ENCODE results near the gene STAC. TPM values are rescaled to one million over a fixed set of nuclear protein-coding genes. Genes with fewer than 3 reads are reported as not detected.

The STAC gene
- total and polyA plus RNA-seq, 4 donors, result 0.21 to 0.56 (median 0.39) TPM

DNA sequence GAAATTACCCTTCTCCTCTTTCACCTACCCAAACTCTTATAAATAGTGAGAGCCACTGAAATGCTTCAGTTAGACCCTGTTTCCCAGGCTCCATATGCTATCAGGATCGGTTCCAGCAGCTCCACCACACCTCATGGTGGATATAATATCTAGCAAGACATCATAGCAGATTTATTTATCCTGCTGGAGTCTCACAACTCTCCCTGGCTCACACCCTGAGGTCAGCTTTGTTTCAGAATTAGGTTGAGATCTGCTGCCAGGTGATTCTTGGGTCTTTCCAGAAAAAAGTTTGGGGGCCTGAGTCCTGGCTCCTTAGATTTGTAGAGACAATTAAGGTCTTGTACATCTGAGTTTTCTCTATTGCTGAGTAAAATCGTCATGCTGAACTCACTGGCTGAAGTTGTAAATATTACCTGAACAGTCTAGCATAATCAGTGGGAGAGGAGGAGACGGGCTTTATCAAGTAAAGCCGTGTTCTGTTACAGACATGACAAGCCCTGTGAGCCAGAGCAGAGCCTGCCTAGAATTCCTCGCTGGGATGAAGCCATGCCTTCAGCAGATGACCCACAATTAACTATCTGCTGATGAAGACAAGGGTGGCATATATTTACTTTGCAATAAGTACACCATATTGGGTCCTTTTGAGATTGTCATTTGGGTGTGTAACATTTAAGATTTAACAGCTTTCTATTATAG is 131.6 kb downstream of the STAC start:
- H3K4me3 ChIP-seq (ENCODE audit: low read depth in 1 of 3, low read length in 3 of 3), result no peak overlapping the region
- no peak overlapping the region for H3K27ac ChIP-seq (ENCODE audit: low read depth in 1 of 2, low read length in 2 of 2)
- 64% methylated on average over 5 of the region's 5 CpGs for WGBS
- no peak for DNase-seq (ENCODE audit: low spot score)
- no peaks in the 10 kb centered on the region for H3K36me3 ChIP-seq (ENCODE audit: control insufficient read depth in 4 of 4, insufficient read depth in 3 of 4, low read depth in 1 of 4, low read length in 3 of 4)
- H3K9ac ChIP-seq (ENCODE audit: low read depth in 1 of 2, low read length in 2 of 2), result no peak overlapping the region
- no peaks in the 10 kb centered on the region for H3K4me1 ChIP-seq (ENCODE audit: control insufficient read depth in 4 of 4, insufficient read depth in 4 of 4, low read length in 3 of 4)
- no peaks in the 10 kb centered on the region for H3K9me3 ChIP-seq (ENCODE audit: control insufficient read depth in 4 of 4, low read length in 3 of 4)
- peaks cover 0 to 3% (median 0%) of the 10 kb centered on the region in 4 donors for H3K27me3 ChIP-seq (ENCODE audit: control insufficient read depth in 4 of 4, insufficient read depth in 4 of 4, low read length in 3 of 4)
- TF ChIP-seq FOXA2 (IDR thresholded peaks at IDR 0.05) (no peak), SP1 (IDR thresholded peaks at IDR 0.05) (no peak), HNF4G (IDR thresholded peaks at IDR 0.05) (no peak), YY1 (IDR thresholded peaks at IDR 0.05) (no peak), NR2F2 (IDR thresholded peaks at IDR 0.05) (no peak), GABPA (IDR thresholded peaks at IDR 0.05 in 1 of 2, conservative IDR thresholded peaks at IDR 0.05 in 1 of 2) (no peak), RAD21 (IDR thresholded peaks at IDR 0.05) (no peak), JUND (IDR thresholded peaks at IDR 0.05) (no peak), TAF1 (conservative IDR thresholded peaks at IDR 0.05) (no peak), EGR1 (IDR thresholded peaks at IDR 0.05; ENCODE audit: low read depth in 2 of 2) (no peak), RXRA (IDR thresholded peaks at IDR 0.05) (no peak), HNF4A (conservative IDR thresholded peaks at IDR 0.05) (no peak), FOXA1 (IDR thresholded peaks at IDR 0.05) (no peak)
- TF ChIP-seq, protein P1, sequence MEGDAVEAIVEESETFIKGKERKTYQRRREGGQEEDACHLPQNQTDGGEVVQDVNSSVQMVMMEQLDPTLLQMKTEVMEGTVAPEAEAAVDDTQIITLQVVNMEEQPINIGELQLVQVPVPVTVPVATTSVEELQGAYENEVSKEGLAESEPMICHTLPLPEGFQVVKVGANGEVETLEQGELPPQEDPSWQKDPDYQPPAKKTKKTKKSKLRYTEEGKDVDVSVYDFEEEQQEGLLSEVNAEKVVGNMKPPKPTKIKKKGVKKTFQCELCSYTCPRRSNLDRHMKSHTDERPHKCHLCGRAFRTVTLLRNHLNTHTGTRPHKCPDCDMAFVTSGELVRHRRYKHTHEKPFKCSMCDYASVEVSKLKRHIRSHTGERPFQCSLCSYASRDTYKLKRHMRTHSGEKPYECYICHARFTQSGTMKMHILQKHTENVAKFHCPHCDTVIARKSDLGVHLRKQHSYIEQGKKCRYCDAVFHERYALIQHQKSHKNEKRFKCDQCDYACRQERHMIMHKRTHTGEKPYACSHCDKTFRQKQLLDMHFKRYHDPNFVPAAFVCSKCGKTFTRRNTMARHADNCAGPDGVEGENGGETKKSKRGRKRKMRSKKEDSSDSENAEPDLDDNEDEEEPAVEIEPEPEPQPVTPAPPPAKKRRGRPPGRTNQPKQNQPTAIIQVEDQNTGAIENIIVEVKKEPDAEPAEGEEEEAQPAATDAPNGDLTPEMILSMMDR (IDR thresholded peaks at IDR 0.05; ENCODE audit: low read depth, low read length, missing input control), result no peak
- TF ChIP-seq, protein P2, sequence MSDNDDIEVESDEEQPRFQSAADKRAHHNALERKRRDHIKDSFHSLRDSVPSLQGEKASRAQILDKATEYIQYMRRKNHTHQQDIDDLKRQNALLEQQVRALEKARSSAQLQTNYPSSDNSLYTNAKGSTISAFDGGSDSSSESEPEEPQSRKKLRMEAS (IDR thresholded peaks at IDR 0.05), result no peak
- TF ChIP-seq, protein P3, sequence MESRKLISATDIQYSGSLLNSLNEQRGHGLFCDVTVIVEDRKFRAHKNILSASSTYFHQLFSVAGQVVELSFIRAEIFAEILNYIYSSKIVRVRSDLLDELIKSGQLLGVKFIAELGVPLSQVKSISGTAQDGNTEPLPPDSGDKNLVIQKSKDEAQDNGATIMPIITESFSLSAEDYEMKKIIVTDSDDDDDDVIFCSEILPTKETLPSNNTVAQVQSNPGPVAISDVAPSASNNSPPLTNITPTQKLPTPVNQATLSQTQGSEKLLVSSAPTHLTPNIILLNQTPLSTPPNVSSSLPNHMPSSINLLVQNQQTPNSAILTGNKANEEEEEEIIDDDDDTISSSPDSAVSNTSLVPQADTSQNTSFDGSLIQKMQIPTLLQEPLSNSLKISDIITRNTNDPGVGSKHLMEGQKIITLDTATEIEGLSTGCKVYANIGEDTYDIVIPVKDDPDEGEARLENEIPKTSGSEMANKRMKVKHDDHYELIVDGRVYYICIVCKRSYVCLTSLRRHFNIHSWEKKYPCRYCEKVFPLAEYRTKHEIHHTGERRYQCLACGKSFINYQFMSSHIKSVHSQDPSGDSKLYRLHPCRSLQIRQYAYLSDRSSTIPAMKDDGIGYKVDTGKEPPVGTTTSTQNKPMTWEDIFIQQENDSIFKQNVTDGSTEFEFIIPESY (IDR thresholded peaks at IDR 0.05), result no peak
- TF ChIP-seq, protein P4, sequence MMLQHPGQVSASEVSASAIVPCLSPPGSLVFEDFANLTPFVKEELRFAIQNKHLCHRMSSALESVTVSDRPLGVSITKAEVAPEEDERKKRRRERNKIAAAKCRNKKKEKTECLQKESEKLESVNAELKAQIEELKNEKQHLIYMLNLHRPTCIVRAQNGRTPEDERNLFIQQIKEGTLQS (IDR thresholded peaks at IDR 0.05), result no peak
- TF ChIP-seq, protein P5, sequence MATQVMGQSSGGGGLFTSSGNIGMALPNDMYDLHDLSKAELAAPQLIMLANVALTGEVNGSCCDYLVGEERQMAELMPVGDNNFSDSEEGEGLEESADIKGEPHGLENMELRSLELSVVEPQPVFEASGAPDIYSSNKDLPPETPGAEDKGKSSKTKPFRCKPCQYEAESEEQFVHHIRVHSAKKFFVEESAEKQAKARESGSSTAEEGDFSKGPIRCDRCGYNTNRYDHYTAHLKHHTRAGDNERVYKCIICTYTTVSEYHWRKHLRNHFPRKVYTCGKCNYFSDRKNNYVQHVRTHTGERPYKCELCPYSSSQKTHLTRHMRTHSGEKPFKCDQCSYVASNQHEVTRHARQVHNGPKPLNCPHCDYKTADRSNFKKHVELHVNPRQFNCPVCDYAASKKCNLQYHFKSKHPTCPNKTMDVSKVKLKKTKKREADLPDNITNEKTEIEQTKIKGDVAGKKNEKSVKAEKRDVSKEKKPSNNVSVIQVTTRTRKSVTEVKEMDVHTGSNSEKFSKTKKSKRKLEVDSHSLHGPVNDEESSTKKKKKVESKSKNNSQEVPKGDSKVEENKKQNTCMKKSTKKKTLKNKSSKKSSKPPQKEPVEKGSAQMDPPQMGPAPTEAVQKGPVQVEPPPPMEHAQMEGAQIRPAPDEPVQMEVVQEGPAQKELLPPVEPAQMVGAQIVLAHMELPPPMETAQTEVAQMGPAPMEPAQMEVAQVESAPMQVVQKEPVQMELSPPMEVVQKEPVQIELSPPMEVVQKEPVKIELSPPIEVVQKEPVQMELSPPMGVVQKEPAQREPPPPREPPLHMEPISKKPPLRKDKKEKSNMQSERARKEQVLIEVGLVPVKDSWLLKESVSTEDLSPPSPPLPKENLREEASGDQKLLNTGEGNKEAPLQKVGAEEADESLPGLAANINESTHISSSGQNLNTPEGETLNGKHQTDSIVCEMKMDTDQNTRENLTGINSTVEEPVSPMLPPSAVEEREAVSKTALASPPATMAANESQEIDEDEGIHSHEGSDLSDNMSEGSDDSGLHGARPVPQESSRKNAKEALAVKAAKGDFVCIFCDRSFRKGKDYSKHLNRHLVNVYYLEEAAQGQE (IDR thresholded peaks at IDR 0.05), result no peak
